ENCODE results near the gene INPP4B.

GRCh38 chr4:142376204-142376603, 469.9 kb downstream of the INPP4B start:
- TF ChIP-seq CTCF (IDR thresholded peaks at IDR 0.05) (no peak), POLR2A (IDR thresholded peaks at IDR 0.05) (no peak)

Data from testis (tissue), 2 donors.